ENCODE data around the gene ESRRB.

The ESRRB gene

DNA sequence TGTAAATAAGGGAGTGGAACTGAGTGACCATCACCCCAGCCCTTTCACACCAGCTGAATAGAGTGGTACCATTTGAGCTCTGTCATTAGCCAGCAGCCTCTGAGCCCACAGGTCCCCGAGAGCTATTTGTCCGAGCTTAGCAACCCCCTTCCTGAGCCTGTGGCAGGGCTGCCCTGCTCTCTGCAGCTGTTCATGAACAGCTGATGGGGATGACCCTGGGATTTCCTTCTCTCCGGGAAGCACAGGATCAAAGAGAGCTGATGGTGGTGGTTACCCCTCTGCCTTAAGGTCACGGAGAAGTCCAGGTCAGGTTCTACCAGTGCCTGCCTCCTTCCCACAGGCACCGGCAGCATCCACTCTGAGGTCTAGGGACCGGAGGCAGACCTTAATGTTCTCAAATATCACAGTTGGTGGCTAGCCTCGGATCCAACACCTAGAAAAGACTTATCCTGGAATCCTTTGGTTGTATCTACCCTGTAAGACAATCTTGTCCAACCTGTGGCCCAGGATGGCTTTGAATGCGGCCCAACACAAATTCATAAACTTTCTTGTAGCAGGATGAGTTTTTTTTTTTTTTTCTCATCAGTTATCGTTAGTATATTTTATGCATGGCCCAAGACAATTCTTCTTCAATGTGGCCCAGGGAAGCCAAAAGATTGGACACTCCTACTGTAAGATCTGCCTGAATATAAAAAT lies 81.1 kb downstream of the ESRRB start:
- no peak for DNase-seq

- no peak for DNase-seq
Measured at GRCh38 chr14:76457841-76458240, 81.9 kb downstream of the ESRRB start.

DNA sequence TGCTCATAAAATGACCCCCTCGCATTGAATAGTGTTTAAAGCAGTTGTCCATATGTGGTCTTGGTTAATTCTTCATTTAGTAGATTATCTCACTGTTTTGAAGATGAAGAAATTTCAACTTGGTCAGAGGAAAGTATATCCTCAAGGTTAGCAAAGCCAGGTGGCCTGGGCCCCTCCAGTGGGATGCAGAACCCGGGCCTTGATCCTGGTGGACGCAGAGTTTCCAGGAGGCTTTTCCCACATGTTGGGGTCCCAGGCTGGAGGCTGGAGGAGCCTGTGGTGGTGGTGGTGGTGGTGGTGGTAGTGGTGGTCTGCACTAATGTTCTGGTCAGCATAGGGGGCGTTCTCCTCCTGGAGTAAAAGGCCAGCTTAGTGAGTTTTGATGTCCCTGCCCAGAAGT lies 85.9 kb downstream of the ESRRB start:
- DNase-seq = no peak

GRCh38 chr14:76462330-76462729 lies 86.4 kb downstream of the ESRRB start:
- DNase-seq = no peak

GRCh38 chr14:76463105-76463504 lies 87.2 kb downstream of the ESRRB start:
- no peak for DNase-seq

DNA sequence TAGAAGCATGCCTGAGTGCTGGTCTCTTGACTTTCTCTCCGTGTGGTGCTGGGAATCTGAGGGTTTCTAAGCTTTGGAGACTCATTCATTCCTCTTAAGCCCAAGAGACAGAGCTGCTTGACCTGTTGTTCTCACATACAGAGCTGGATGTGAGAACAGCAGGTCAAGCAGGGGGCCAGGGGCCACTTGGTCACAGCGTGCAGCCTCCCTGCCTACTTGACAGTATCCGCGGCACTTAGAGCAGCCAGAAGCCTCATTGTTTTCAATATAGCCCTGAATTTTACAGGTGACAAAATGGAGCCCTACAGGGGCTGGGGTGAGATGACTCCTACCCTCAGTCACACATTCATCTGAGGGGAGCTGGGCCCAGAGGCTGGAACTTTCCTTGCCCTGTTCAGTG lies 88.9 kb downstream of the ESRRB start:
- DNase-seq = no peak

DNA sequence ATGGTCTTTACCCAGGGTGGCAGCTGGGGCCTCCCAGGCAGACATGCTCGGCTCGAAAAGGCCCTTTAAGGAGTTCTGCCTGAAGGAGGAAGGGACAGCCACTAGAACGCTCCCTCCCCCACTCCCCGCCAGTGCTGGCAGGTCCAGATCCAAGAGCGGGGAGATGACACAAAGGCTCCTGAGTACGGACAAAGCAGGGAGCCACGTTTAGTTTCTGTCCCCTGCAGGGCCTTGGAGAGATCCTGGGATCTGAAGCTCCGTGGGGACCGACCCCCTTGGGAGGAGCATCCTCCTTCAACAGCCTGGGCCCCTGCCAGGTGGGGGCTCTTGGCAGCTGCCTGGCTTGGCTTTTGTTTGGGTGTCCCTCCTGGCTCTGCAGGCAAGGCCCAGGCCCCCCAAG lies 89.7 kb downstream of the ESRRB start:
- no peak for DNase-seq

DNA sequence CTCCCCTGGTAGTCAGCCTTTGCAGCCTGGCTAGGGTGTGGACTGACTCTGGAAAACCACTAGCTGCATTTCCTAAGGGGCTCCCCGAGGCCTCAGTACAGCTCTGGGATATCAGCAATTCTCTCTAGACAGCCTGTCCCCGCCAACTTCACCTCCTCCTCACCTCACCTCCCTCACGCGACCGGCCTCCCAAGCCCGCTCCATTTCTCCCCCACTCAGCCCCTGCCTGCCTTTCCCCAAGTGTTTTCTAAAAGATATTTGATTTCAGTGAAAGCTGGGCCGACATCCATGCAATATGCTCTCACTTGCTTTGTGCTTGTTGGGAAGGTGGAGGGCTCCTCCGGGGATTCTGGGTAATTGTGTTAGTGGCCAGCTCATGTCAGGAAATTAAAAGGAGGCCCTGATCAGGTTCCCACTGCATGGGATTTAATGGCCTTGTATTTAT lies 91.8 kb downstream of the ESRRB start:
- no peak for DNase-seq

DNA sequence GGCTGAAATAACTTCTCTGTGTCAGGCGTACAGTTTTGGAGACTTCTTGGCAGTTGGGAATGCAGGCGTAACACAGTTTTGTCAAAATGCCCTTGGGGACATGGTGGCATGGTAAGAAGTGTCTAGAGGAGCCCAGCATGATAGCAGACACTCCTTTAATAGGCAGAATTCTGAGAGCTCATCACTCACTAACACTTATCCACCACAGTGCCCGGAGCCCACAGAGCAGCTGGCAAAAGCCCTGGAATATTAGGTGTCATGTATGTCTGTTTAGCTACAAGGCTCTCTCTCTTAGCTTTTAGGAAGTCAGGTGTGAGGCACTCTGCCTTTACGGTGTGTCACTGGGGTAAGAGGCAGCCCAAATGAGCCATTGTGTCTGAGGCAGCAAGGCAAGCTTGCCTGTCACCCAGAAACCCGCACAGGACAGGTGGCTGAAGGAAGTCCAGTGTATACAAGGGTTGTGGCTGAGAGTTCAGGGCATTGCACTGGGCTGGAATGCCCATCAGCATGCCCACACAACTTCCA lies 96.3 kb downstream of the ESRRB start:
- DNase-seq = no peak

GRCh38 chr14:76473481-76474263 lies 97.7 kb downstream of the ESRRB start:
- DNase-seq = no peak

- DNase-seq = no peak
Measured at GRCh38 chr14:76480426-76480825, 104.5 kb downstream of the ESRRB start.

GRCh38 chr14:76484355-76484754 lies 108.4 kb downstream of the ESRRB start:
- no peak for DNase-seq

DNA sequence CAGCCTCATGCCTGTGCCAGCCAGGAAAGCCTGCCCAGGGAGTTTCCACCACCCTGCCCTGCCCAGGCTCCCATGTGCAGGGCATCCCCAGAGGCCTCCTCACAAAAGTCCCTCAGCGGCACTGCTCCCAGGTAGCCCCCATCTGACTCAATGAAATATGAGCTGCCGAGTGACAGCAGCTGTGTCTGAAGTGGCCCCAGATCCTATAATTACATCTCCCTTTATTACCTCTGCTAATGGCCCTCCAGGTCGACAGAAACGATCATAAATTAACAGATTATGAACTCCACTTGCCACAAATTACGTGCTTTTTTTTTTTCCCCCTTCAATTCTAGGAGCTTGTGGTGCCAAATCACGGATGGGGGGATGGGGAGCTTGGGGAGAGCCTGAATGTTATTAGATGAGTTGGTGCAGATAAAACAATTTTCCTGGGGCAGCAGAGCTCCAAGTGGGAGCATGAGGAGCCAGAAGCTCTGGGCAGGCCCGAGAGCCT lies 110.4 kb downstream of the ESRRB start:
- no peak for DNase-seq

- no peak for DNase-seq
Measured at GRCh38 chr14:76488551-76488950, 112.6 kb downstream of the ESRRB start.

DNA sequence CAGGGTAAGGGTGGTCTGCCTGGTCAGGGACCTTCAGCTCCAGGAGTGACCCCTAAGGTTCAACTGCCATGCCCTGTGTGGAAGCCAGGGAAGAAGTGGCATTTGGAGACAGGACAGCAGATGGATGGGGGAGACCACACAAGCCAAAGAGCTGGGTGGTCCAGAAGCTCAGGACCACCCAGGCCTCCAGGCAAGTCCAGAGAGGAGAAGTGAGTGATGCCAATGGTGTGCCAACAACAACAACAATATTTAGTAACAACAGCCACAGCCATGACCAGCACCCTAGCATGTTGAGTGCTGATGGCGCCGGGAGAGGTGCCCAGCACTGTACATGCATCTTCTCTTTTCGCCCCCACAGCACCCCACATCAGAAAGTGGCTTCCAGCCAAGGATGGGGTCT lies 113.7 kb downstream of the ESRRB start:
- DNase-seq = no peak

- no peak for DNase-seq
Measured at GRCh38 chr14:76490111-76490510, 114.2 kb downstream of the ESRRB start.

- DNase-seq = no peak
Measured at GRCh38 chr14:76490735-76491134, 114.8 kb downstream of the ESRRB start.

- DNase-seq = no peak
Measured at GRCh38 chr14:76491172-76491930, 115.4 kb downstream of the ESRRB start.

DNA sequence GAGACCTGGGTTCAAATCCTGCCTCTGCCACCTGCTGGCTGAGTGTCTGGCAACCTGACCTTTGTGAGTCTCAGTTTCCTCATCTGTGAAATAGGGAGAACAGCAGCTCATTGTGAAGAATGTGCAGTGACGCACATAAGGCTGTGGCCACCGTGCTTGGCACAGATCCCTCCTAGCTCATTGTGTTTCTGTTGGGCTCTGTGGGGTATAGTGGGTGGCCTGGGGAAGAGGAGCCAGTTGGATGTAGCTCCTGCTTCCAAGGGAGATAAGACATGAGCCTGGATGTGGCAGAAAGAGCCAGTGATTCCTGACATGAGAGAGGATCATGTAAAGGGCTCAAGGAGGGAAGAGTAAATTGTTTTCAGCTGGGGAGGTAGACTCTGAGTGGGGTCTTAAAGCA lies 120.0 kb downstream of the ESRRB start:
- DNase-seq = no peak

- no peak for DNase-seq
Measured at GRCh38 chr14:76496595-76496994, 120.7 kb downstream of the ESRRB start.

DNA sequence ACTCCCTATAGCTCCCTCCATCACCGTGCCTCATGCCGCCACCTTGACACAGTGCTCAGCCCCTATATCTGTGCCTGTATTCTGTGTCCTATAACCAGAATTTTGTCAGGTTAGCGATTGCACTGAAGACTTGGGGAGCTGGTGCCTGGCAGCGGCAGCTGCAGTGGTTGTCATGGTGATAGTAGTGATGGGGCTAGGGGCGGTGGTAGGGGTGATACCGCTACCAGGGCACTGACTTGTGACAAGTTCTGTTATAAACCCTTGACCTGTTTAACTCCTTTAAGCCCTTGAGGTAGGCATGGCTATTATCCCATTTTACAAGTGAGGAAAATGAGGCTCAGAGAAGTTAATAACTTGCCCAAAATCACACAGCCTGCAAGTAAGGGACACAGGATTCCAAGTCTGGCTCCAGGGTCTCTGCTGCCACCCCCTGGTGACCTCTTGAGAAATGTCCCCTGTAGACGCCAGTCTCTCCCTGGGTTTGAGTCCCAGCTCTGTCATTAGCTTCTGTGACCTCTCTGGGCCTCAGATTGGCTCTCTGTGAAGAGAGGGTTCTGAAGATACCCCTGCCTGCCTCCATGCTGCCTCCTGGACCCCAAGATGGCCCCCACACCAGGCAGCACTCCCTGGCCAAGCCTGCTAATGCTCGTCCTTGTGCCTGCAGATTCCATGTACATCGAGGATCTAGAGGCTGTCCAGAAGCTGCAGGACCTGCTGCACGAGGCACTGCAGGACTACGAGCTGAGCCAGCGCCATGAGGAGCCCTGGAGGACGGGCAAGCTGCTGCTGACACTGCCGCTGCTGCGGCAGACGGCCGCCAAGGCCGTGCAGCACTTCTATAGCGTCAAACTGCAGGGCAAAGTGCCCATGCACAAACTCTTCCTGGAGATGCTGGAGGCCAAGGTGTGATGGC lies 121.9 kb downstream of the ESRRB start:
- no peak for DNase-seq

DNA sequence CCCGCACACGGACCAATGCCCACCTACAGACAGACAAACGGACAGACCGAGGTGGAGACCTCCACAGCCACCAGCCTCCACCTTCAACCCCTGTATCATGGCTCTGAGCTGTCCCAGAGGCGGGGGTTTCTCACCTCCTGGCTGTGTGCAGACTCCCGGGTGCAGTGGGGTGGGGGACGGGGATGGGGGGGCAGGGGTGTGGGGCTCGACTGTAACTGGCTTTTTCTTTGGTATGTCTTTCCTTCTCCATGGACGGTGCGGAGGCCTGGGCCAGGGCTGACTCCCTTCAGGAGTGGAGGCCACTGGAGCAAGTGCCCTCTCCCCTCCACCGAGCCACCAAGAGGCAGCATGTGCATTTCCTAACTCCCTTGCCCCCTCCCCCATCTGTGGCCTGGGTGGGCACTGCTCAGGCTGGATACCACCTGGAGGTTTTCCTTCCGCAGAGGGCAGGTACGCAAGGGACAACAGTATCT lies 122.6 kb downstream of the ESRRB start:
- no peak for DNase-seq

Measured in CD4-positive, alpha-beta T cell treated with Interleukin-15 for 1 hour (primary cell).